C4-2B (cell line): ENCODE measurements around the gene PPP1CA.

Experiments used
- H3K27ac ChIP-seq: fragments of 450-650 bp; 2 replicates; pipeline ENCODE4 v1.5.1; 2017
- ZFX ChIP-seq: fragments of 450-650 bp; IDR thresholded peaks from 2 replicates; pipeline ENCODE4 v1.6.1; 2017
- TF ChIP-seq, protein P1 (sequence below): fragments of 450-650 bp; conservative IDR thresholded peaks from 2 replicates; pipeline ENCODE4 v1.5.1; 2017; ENCODE audit warnings: mild to moderate bottlenecking

PPP1CA gene

DNA sequence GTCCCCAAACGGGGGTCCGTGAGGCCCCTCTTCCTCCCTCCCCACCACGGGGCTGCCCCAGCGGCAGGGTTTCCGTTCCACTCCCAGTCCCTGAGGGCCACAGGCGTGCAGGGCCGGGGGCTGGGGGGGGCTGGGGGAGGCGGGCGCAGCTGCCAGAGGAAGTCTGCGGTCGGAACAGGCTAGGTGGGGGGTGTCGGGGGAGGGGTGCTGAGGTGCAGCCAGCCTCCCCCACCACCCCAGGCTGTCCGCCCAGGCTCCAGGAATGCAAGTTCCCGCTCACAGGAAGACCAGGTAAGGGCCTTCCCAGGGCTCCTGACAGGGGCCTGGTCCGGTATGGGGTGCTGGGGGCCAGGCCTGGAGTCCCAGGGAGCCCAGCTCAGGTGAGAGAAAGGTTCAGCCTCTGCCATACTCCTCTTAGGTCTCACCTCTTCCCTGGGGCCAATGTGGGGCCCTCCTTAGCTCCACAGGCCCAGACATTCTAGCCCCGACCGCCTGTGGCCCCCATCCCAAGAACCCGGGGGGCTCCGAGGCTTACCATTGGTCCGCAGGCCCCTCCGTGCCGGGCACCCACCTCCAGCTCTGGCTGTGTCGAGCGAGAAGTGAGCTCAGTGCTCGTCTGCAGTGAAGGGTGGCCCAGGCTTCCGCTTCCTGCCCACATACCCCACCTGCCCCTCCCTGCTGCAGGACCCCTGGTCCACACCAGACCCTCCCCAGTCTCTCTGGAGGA is 35.6 kb upstream of the PPP1CA start, which contains the start of gene PTPRCAP:
Gene PTPRCAP (minus strand): TSS at position 601 of the 727 bp plus-strand sequence. CDS start 63 bp downstream, at position 538.
- no peak for TF ChIP-seq ZFX
- TF ChIP-seq, protein P1, sequence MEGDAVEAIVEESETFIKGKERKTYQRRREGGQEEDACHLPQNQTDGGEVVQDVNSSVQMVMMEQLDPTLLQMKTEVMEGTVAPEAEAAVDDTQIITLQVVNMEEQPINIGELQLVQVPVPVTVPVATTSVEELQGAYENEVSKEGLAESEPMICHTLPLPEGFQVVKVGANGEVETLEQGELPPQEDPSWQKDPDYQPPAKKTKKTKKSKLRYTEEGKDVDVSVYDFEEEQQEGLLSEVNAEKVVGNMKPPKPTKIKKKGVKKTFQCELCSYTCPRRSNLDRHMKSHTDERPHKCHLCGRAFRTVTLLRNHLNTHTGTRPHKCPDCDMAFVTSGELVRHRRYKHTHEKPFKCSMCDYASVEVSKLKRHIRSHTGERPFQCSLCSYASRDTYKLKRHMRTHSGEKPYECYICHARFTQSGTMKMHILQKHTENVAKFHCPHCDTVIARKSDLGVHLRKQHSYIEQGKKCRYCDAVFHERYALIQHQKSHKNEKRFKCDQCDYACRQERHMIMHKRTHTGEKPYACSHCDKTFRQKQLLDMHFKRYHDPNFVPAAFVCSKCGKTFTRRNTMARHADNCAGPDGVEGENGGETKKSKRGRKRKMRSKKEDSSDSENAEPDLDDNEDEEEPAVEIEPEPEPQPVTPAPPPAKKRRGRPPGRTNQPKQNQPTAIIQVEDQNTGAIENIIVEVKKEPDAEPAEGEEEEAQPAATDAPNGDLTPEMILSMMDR = no peak
- H3K27ac ChIP-seq = no peak within 1 kb of the TSS

- TF ChIP-seq, protein P1 = no peak
- no peak for TF ChIP-seq ZFX
- H3K27ac ChIP-seq = no peak overlapping the region
These were observed 34.9 kb upstream of the PPP1CA start for GRCh38 chr11:67436459-67437081.

- no peak for TF ChIP-seq ZFX
- TF ChIP-seq, protein P1 = no peak
These were observed 34.2 kb upstream of the PPP1CA start for GRCh38 chr11:67435727-67436458.

GRCh38 chr11:67435031-67435726 is 33.5 kb upstream of the PPP1CA start:
- no peak overlapping the region for H3K27ac ChIP-seq

More at GRCh38 chr11:67435727-67436458, 34.2 kb upstream of the PPP1CA start:
- no peak overlapping the region for H3K27ac ChIP-seq

DNA sequence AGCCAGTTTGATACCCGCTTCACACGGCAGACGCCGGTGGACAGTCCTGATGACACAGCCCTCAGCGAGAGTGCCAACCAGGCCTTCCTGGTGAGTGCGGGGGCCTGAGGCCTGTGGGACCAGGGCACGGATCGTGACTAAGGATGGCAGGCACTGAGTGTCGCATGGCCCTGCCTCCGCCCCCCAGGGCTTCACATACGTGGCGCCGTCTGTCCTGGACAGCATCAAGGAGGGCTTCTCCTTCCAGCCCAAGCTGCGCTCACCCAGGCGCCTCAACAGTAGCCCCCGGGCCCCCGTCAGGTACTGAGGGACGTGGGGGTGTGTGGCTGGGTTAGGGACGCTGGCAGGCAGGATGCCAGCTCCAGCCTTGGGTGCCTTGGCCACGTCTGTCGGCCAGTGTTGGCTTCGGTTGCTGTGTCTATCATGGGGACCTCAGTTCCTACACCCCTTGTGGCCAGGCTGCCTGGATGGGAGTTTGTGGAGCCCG is 32.8 kb upstream of the PPP1CA start:
- no peak overlapping the region for H3K27ac ChIP-seq
- no peak for TF ChIP-seq ZFX
- TF ChIP-seq, protein P1 = no peak

More at GRCh38 chr11:67435031-67435726, 33.5 kb upstream of the PPP1CA start:
- TF ChIP-seq ZFX = no peak

- TF ChIP-seq, protein P1 = no peak
- no peak for TF ChIP-seq ZFX
- H3K27ac ChIP-seq = no peak overlapping the region
These were observed 32.1 kb upstream of the PPP1CA start for GRCh38 chr11:67433536-67434394.
